ENCODE data around the gene SPRED2. TPM values are rescaled to one million over a fixed set of nuclear protein-coding genes. Genes with fewer than 3 reads are reported as not detected.

SPRED2 gene
- total RNA-seq, 1 experiment from 2014 or later = 33.3 TPM

GRCh38 chr2:65354773-65355172 is 77.6 kb downstream of the SPRED2 start:
- intact Hi-C loops (cut with micrococcal nuclease; ENCODE audit: unreplicated experiment) = no loop called here
- Mint-ChIP-seq H3K9me3 (ENCODE audit: low read depth, unreplicated experiment) (no peaks in the 10 kb centered on the region), H3K36me3 (ENCODE audit: insufficient read depth, unreplicated experiment) (peaks cover 7% of the 10 kb centered on the region), H3K27ac (ENCODE audit: unreplicated experiment) (no peak overlapping the region), H3K27me3 (ENCODE audit: unreplicated experiment) (no peaks in the 10 kb centered on the region), H3K4me3 (ENCODE audit: low read depth, unreplicated experiment) (no peak overlapping the region), H3K4me1 (ENCODE audit: low read depth, unreplicated experiment) (peaks cover 35% of the 10 kb centered on the region)
- no peak for TF ChIP-seq CTCF (IDR thresholded peaks at IDR 0.05; ENCODE audit: unreplicated experiment)
- no TSS peak for BruUV-seq (replicated peaks)
- DNase-seq = no peak
- CTCF ChIA-PET = interaction anchor here (0.5 kb wide), 1 partner anchor 54 kb away, joined by 3 read pairs; no protein-coding TSS in a partner anchor

GRCh38 chr2:65353927-65354326 is 78.5 kb downstream of the SPRED2 start:
- H3K4me3 Mint-ChIP-seq (ENCODE audit: low read depth, unreplicated experiment) = no peak overlapping the region
- H3K9me3 Mint-ChIP-seq (ENCODE audit: low read depth, unreplicated experiment) = no peaks in the 10 kb centered on the region
- DNase-seq = no peak
- H3K4me1 Mint-ChIP-seq (ENCODE audit: low read depth, unreplicated experiment) = peaks cover 35% of the 10 kb centered on the region
- no peaks in the 10 kb centered on the region for H3K27me3 Mint-ChIP-seq (ENCODE audit: unreplicated experiment)
- BruUV-seq (replicated peaks) = no TSS peak
- CTCF ChIA-PET = interaction anchor here (0.7 to 0.9 kb wide), 2 partner anchors 57 to 62 kb away, joined by 3 to 4 read pairs; no protein-coding TSS in a partner anchor
- TF ChIP-seq CTCF (IDR thresholded peaks at IDR 0.05; ENCODE audit: unreplicated experiment) = no peak
- H3K27ac Mint-ChIP-seq (ENCODE audit: unreplicated experiment) = no peak overlapping the region
- intact Hi-C loops (cut with micrococcal nuclease; ENCODE audit: unreplicated experiment) = no loop called here
- peaks cover 11% of the 10 kb centered on the region for H3K36me3 Mint-ChIP-seq (ENCODE audit: insufficient read depth, unreplicated experiment)

GRCh38 chr2:65353046-65353445 is 79.4 kb downstream of the SPRED2 start:
- no peaks in the 10 kb centered on the region for H3K27me3 Mint-ChIP-seq (ENCODE audit: unreplicated experiment)
- peaks cover 11% of the 10 kb centered on the region for H3K36me3 Mint-ChIP-seq (ENCODE audit: insufficient read depth, unreplicated experiment)
- no peak for DNase-seq
- CTCF ChIA-PET = no interaction called here
- no peak for TF ChIP-seq CTCF (IDR thresholded peaks at IDR 0.05; ENCODE audit: unreplicated experiment)
- H3K4me3 Mint-ChIP-seq (ENCODE audit: low read depth, unreplicated experiment) = no peak overlapping the region
- peaks cover 35% of the 10 kb centered on the region for H3K4me1 Mint-ChIP-seq (ENCODE audit: low read depth, unreplicated experiment)
- no TSS peak for BruUV-seq (replicated peaks)
- H3K27ac Mint-ChIP-seq (ENCODE audit: unreplicated experiment) = no peak overlapping the region
- no peaks in the 10 kb centered on the region for H3K9me3 Mint-ChIP-seq (ENCODE audit: low read depth, unreplicated experiment)
- intact Hi-C loops (cut with micrococcal nuclease; ENCODE audit: unreplicated experiment) = no loop called here

- no peak overlapping the region for H3K27ac Mint-ChIP-seq (ENCODE audit: unreplicated experiment)
- CTCF ChIA-PET = no interaction called here
- H3K4me1 Mint-ChIP-seq (ENCODE audit: low read depth, unreplicated experiment) = peaks cover 36% of the 10 kb centered on the region
- H3K9me3 Mint-ChIP-seq (ENCODE audit: low read depth, unreplicated experiment) = no peaks in the 10 kb centered on the region
- no peak for DNase-seq
- no TSS peak for BruUV-seq (replicated peaks)
- no peaks in the 10 kb centered on the region for H3K27me3 Mint-ChIP-seq (ENCODE audit: unreplicated experiment)
- peaks cover 11% of the 10 kb centered on the region for H3K36me3 Mint-ChIP-seq (ENCODE audit: insufficient read depth, unreplicated experiment)
- no peak overlapping the region for H3K4me3 Mint-ChIP-seq (ENCODE audit: low read depth, unreplicated experiment)
- intact Hi-C loops (cut with micrococcal nuclease; ENCODE audit: unreplicated experiment) = no loop called here
- TF ChIP-seq CTCF (IDR thresholded peaks at IDR 0.05; ENCODE audit: unreplicated experiment) = no peak
Observed at GRCh38 chr2:65351948-65352595, 80.3 kb downstream of the SPRED2 start.
